Osteoblast (primary cell): ENCODE results near the gene NUMA1. TPM values are rescaled to one million over a fixed set of nuclear protein-coding genes. Genes with fewer than 3 reads are reported as not detected.

Source experiments
- DNase-seq: peaks from one replicate; pipeline ENCODE4 v3.0.0; 2011; ENCODE audit warnings: low spot score, mixed read lengths; ENCODE audit not compliant: insufficient read length; ENCODE audit errors: missing footprints
- H2AFZ ChIP-seq: 2 replicates; pipeline ENCODE4 v1.6.0; 2011; ENCODE audit warnings: mild to moderate bottlenecking, low read length
- H3K27ac ChIP-seq: 2 replicates; pipeline ENCODE4 v1.5.1; 2011; ENCODE audit warnings: mild to moderate bottlenecking, low read depth, low read length, moderate library complexity
- H3K27me3 ChIP-seq: 2 replicates; pipeline ENCODE4 v1.6.0; 2012; ENCODE audit warnings: mild to moderate bottlenecking, control low read depth, inconsistent platforms, low read length, moderate library complexity; ENCODE audit not compliant: insufficient read depth
- H3K36me3 ChIP-seq: 2 replicates; pipeline ENCODE4 v1.5.1; 2011; ENCODE audit warnings: mild to moderate bottlenecking, low read length, control low read depth, moderate library complexity; ENCODE audit not compliant: insufficient read depth
- H3K4me1 ChIP-seq: 2 replicates; pipeline ENCODE4 v1.5.1; 2011; ENCODE audit warnings: mild to moderate bottlenecking, low read length, control low read depth, moderate library complexity; ENCODE audit not compliant: insufficient read depth
- H3K4me2 ChIP-seq: 2 replicates; pipeline ENCODE4 v1.6.0; 2011; ENCODE audit warnings: mild to moderate bottlenecking, low read length; ENCODE audit not compliant: insufficient read depth
- H3K4me3 ChIP-seq: fragments of 200-600 bp; sonication (generic); 3 replicates; pipeline ENCODE4 v1.5.1; 2012; ENCODE audit warnings: mild to moderate bottlenecking, low read length, inconsistent platforms; ENCODE audit not compliant: insufficient read depth
- H3K79me2 ChIP-seq: 2 replicates; pipeline ENCODE4 v1.6.0; 2012; ENCODE audit warnings: mild to moderate bottlenecking, low read length, control low read depth, inconsistent platforms; ENCODE audit not compliant: insufficient read depth
- H3K9me3 ChIP-seq: 2 replicates; pipeline ENCODE4 v1.5.1; 2011; ENCODE audit warnings: low read depth, low read length, control low read depth
- H4K20me1 ChIP-seq: 2 replicates; pipeline ENCODE4 v1.6.0; 2012; ENCODE audit warnings: mild to moderate bottlenecking, low read length, control low read depth; ENCODE audit not compliant: insufficient read depth
- CTCF ChIP-seq: IDR thresholded peaks from 2 replicates; pipeline ENCODE4 v1.5.1; 2011; ENCODE audit warnings: mild to moderate bottlenecking, low read depth, low read length, moderate library complexity; ENCODE audit errors: extremely low read depth
- total RNA-seq: library from RNA; depleted of rRNA; stranded (reverse); fragments of >200 nt; gene quantifications from 2 replicates; pipeline ENCODE4 v1.2.3, GENCODE V29; 2012

The NUMA1 gene
- total RNA-seq, 1 donor = 176 TPM

GRCh38 chr11:71990701-71991100, 89.6 kb downstream of the NUMA1 start:
- Histone ChIP-seq H4K20me1 (peaks cover 14% of the 10 kb centered on the region), H2AFZ (no peak overlapping the region), H3K27me3 (no peaks in the 10 kb centered on the region), H3K9me3 (no peaks in the 10 kb centered on the region), H3K36me3 (peaks cover 7% of the 10 kb centered on the region), H3K4me2 (no peak overlapping the region), H3K4me1 (peaks cover 13% of the 10 kb centered on the region), H3K27ac (no peak overlapping the region), H3K4me3 (no peak overlapping the region), H3K79me2 (no peaks in the 10 kb centered on the region)
- no peak for DNase-seq
- TF ChIP-seq CTCF = no peak

- H3K9me3 ChIP-seq = no peaks in the 10 kb centered on the region
- H3K4me2 ChIP-seq = peak overlapping the region; percentile 6
- no peak overlapping the region for H2AFZ ChIP-seq
- peak; percentile 92 for DNase-seq
- no peak overlapping the region for H3K27ac ChIP-seq
- H3K27me3 ChIP-seq = no peaks in the 10 kb centered on the region
- peaks cover 13% of the 10 kb centered on the region for H3K36me3 ChIP-seq
- no peaks in the 10 kb centered on the region for H3K79me2 ChIP-seq
- H4K20me1 ChIP-seq = peaks cover 2% of the 10 kb centered on the region
- peaks cover 13% of the 10 kb centered on the region for H3K4me1 ChIP-seq
- H3K4me3 ChIP-seq = no peak overlapping the region
- TF ChIP-seq CTCF = no peak
Measured at GRCh38 chr11:71988050-71988449, 92.3 kb downstream of the NUMA1 start.

GRCh38 chr11:71987521-71987920, 92.8 kb downstream of the NUMA1 start:
- peak overlapping the region; percentile 6 for H3K4me2 ChIP-seq
- DNase-seq = no peak
- H4K20me1 ChIP-seq = peaks cover 5% of the 10 kb centered on the region
- no peak overlapping the region for H3K4me3 ChIP-seq
- peaks cover 17% of the 10 kb centered on the region for H3K36me3 ChIP-seq
- no peak overlapping the region for H2AFZ ChIP-seq
- H3K27me3 ChIP-seq = no peaks in the 10 kb centered on the region
- H3K4me1 ChIP-seq = peaks cover 13% of the 10 kb centered on the region
- no peaks in the 10 kb centered on the region for H3K79me2 ChIP-seq
- no peaks in the 10 kb centered on the region for H3K9me3 ChIP-seq
- no peak for TF ChIP-seq CTCF
- no peak overlapping the region for H3K27ac ChIP-seq

GRCh38 chr11:71986131-71986530, 94.2 kb downstream of the NUMA1 start:
- no peak overlapping the region for H3K4me3 ChIP-seq
- TF ChIP-seq CTCF = no peak
- no peak overlapping the region for H3K4me2 ChIP-seq
- H4K20me1 ChIP-seq = peaks cover 5% of the 10 kb centered on the region
- H3K27ac ChIP-seq = no peak overlapping the region
- H3K4me1 ChIP-seq = peaks cover 13% of the 10 kb centered on the region
- H3K9me3 ChIP-seq = no peaks in the 10 kb centered on the region
- no peak overlapping the region for H2AFZ ChIP-seq
- no peaks in the 10 kb centered on the region for H3K27me3 ChIP-seq
- no peaks in the 10 kb centered on the region for H3K79me2 ChIP-seq
- no peak for DNase-seq
- peaks cover 17% of the 10 kb centered on the region for H3K36me3 ChIP-seq
